GM18951 (cell line): Measurements from ENCODE around the gene MRPL10.

Experiments
- POLR2A ChIP-seq: IDR thresholded peaks from 4 replicates; pipeline ENCODE4 v1.6.1; 2011; ENCODE audit warnings: mild to moderate bottlenecking; ENCODE audit not compliant: insufficient read length, insufficient read depth; ENCODE audit errors: extremely low read depth
- in situ Hi-C: fragments of 300-500 bp; cut with MboI; formaldehyde crosslinking; loops from one replicate; pipeline ENCODE4 v1.12.0; 2022; ENCODE audit warnings: low sequenced_read_pairs, mixed read lengths, inconsistent platforms; ENCODE audit not compliant: unreplicated experiment

The MRPL10 gene

GRCh38 chr17:47808036-47808829 is 23.1 kb downstream of the MRPL10 start:
- in situ Hi-C loops = no loop called here
- no peak for TF ChIP-seq POLR2A

- TF ChIP-seq POLR2A = no peak
- in situ Hi-C loops = no loop called here
These were observed 23.9 kb downstream of the MRPL10 start for GRCh38 chr17:47807421-47807820.

- TF ChIP-seq POLR2A = no peak
- in situ Hi-C loops = no loop called here
These were observed 24.5 kb downstream of the MRPL10 start for GRCh38 chr17:47806913-47807255.

DNA sequence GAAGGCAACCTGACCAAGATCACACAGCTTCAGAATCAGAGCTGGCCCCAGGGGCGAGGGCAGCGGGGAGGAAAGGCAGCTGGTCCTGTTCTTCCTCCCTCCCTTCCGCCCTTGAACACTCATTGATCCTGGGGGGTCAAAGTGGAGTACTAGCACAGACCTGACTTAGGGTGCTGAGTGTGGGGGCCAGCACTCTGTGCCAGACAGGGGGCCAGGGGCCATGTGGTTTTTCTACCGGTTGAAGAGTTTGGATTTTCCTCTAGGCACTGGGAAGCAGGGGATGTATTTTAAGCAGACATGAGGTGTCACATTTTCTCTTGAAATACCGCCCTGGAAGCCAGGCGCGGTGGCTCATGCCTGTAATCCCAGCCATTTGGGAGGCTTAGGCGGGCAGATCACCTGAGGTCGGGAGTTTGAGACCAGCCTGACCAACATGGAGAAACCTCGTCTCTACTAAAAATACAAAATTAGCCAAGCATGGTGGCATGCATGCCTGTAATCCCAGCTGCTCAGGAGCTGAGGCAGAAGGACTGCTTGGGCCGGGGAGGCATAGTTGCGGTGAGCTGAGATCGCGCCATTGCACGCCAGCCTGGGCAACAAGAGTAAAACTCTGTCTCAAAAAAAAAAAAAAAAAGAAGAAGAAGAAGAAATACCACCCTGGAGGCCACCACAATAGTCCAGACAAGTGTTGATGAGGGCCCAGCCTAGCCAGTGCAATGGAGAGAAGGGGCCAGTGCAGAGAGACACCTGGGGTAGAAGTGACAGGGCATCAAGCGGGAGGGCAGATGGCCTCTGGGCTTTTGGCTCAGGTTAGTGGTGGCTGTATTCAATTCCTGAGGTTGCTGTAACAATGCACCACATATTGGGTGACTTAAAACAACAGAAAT is 25.1 kb downstream of the MRPL10 start:
- in situ Hi-C loops = no loop called here
- no peak for TF ChIP-seq POLR2A

DNA sequence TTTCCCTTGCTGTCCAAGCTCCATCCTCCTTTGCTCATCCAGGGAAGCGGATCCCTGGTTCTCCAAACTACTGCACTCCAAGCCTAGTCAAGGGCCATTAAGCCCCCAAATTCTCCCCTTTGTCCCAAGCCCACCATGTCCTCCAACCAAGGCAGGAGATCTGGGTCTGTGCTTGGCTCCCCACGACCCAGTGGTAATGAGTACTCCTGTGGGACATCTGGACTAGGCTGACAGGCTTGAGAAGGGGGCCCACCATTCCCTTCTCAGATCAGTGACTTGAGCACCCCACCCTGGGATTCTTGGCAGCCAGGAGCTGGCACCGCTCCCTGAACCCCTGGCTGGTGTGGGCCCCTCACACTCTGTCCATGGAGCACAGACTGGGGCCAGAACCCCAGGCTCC is 26.9 kb downstream of the MRPL10 start:
- in situ Hi-C loops = no loop called here
- no peak for TF ChIP-seq POLR2A

- no peak for TF ChIP-seq POLR2A
- in situ Hi-C loops = no loop called here
These were observed 27.6 kb downstream of the MRPL10 start for GRCh38 chr17:47803751-47804150.

DNA sequence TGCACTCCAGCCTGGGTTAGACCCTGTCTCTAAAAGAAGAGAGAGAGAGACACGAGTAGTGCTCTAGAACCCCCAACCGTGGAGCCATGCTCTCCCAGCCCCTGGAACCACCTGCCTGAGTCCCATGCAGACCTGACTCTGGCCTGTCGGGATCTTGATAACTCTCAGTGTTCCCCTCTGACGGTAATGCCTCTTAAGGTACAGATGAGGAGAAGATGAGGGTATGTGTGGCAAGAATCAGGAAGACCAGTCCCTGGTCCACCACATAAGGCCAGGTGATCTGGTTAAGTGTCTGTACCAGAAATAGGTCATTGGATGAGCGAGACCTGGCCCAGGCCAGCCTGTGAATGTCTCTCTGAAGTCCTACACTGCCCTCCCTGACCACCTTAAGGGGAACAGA is 28.1 kb downstream of the MRPL10 start:
- in situ Hi-C loops = no loop called here
- no peak for TF ChIP-seq POLR2A

DNA sequence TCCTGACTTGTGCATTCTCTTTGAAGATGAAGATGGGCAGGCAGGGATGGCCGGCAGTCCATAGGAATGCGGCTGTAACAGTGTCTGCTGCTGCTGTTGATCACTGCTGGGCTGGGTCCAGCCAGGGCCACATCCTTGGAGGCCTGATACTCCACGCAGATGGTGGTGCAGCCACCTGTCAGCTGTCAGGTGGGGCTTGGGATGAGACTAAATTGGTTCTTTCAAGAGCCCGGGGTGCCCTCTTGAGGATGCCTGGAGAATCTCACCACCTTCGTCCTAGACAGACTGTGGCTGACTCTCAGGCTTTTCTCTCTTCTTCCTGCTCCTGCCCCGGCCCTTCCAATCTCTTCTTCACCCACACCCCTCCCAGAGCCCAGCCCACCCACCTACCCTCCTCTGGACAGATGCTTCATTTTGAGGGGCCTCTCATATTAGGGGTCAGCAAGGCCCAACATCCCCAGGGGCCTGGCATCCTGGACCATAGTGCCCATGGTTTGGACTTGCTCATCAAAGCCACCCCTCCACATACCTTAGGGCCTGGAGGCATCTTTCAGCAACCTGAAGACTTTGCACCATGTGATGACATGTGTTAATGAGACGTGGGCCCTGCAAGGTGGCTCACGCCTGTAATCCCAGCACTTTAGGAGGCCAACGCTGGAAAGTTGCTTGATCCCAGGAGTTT is 28.9 kb downstream of the MRPL10 start:
- no peak for TF ChIP-seq POLR2A
- in situ Hi-C loops = no loop called here

DNA sequence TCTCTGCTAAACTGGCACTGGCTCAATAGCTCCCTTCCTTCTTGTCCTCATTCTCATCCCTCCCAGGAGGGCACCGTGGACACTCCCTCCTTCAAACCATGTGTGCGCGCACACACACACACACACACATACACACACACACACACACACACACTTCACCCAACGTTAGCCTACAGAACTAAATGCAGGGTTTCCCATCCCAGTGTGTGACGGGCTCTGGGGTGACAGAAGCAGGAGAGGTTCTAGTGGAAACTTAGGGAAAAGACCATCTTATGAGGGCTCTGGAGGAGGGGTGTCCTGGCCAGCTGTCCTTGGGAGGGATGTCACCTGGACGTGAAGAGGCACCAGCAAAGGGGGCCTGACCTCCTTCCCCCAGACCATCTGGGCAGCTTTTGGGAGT is 29.4 kb downstream of the MRPL10 start:
- no peak for TF ChIP-seq POLR2A
- in situ Hi-C loops = no loop called here

DNA sequence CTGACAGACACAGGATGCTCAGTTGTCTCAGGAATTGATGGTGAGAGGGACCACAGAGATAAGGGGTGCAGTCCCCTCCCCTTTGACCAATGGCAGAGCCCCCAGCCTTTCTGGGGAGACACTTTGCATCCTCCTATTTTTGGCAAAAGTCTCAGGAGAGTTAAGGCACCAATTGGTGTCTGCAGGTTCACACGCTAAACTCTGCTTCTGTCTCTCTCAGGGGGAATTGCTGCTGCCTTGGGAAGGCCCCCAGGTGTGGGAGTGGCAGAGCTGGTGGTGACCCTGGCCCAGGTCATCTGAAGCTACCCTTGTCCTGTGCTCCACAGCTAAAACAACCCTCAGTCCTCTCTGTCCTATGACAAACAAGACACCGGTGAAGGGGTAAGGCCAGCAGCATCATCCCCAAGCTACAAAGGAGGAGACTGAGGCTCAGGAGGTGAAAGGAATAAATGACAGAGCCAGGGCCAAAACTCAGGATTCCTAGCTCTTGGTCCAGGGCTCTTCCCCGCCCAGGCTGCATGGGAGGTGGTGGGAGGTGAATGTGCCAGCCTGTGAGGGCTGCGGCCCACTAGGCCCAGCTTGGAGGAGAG is 30.1 kb downstream of the MRPL10 start:
- TF ChIP-seq POLR2A = no peak
- in situ Hi-C loops = no loop called here

DNA sequence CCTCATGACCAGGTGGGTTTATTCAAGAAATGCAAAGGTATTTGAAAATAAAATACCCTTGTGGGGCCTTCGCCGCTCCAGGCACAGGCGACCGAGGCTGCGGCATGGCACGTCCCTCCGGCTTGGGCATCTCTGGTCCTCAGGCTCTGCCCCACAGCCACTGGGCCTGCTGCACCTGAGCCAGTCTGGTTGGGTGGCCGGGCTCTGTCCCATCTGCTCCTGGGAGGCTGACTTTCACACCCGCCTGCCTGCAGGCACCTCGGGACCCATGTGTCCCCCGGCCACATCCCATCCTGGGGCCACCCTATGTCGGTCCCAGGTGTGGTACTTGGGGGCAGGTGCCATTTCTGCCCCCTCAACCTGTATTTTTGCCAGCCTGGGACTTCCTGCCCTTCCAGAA is 30.7 kb downstream of the MRPL10 start:
- in situ Hi-C loops = no loop called here
- TF ChIP-seq POLR2A = no peak

DNA sequence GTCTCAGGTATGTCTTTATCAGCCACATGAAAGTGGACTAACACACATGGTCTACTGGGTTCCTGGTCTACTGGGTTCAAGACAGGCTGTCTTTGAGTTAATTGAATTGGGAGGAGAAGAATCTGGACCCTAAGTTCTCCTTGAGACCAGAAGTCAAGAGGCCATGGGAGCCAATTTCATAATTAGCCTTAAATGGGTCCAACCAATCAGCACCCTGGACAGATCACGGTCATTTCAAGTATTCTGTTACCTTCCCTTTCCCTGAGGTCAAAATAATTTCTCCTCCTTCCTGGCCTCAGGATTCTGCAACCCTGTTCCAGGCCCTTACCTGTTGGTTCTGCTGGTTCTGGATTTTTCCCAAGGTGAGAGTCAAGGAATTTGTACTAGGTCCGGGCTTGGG is 33.5 kb downstream of the MRPL10 start:
- no peak for TF ChIP-seq POLR2A
- in situ Hi-C loops = no loop called here

GRCh38 chr17:47792979-47793378 is 38.4 kb downstream of the MRPL10 start:
- TF ChIP-seq POLR2A = no peak
- in situ Hi-C loops = no loop called here
